VCaP (cell line): ENCODE results near the gene IL32.

ENCODE experiments used
- H3K27ac ChIP-seq: fragments of 450-650 bp; 2 replicates; pipeline ENCODE4 v1.5.1; 2017
- CTCF ChIP-seq: fragments of 450-650 bp; conservative IDR thresholded peaks from 2 replicates; pipeline ENCODE4 v1.5.1; 2017; ENCODE audit warnings: mild to moderate bottlenecking, moderate library complexity

Gene IL32

DNA sequence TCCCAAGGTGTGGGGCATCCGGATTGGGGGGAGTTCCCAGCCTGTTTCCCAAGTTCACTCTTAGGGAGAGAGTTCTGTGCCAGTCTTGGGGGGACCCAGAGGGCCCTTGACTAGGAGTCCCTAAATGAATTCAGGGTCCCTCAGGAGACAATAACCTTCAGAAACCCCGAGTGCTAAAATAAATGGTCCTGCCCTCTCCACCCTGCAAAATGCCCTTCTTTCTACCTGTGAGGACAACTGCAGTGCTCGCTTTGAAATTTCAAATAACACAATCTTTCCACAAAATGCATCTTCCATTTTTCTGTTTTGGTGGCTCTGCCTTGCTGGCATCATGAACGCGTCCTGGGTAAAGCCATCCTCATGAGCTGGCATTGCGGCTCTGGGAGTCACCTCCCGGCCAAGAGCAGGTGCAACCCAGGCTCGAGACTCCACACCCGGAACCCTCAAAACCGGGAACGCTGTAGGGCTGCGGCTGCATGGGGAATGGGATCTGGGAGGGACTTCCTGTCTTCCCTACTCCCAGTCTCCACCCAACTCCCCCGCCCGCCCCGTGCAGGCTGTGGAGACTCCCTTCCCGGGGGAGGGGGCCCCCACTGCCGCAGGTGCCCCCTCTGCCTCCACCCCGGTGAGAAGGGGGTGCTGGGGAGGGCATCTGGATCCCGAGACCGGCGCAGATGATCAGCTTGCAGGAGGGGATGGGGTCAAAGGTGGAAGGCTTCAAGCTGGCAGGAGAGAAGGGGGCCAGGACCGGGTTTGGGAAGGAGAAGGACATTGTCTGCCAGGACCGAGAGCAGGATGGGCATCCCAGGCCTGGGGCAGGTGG lies 46.8 kb downstream of the IL32 start, which contains the start of gene ZNF205:
ZNF205 (plus strand) TSS at position 529 of the 823 bp plus-strand sequence. CDS start 845 bp downstream, outside the sequence.
- peak within 1 kb of the TSS; percentile 70 for H3K27ac ChIP-seq
- TF ChIP-seq CTCF = no peak

- TF ChIP-seq CTCF = no peak
- peak overlapping the region; percentile 70 for H3K27ac ChIP-seq
Observed at GRCh38 chr16:3112881-3113574, 47.6 kb downstream of the IL32 start.

GRCh38 chr16:3113765-3114479 lies 48.5 kb downstream of the IL32 start:
- H3K27ac ChIP-seq = no peak overlapping the region; the same call in 1 of the 2 replicates
- no peak for TF ChIP-seq CTCF

- no peak overlapping the region for H3K27ac ChIP-seq
- TF ChIP-seq CTCF = no peak
Observed at GRCh38 chr16:3115003-3115402, 49.6 kb downstream of the IL32 start.

DNA sequence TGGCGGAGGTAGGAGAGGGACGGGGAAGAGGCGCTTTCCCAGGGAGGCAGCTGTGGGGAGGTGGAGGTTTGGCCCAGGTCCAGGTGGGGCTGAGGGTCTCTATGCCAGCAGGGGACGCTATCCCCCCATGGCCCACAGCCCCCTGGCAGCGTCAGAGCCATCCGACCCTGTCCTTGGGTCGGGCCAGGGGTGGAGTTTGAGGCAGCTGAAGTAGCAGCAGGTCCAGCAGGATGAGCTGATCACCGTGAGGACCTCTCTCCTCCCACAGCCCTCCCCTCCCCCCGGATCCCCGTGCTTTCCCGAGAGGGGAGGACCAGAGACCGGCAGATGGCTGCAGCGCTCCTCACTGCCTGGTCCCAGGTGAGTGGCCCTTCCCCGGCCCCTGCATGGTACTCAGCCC lies 50.1 kb downstream of the IL32 start:
- no peak overlapping the region for H3K27ac ChIP-seq
- no peak for TF ChIP-seq CTCF

DNA sequence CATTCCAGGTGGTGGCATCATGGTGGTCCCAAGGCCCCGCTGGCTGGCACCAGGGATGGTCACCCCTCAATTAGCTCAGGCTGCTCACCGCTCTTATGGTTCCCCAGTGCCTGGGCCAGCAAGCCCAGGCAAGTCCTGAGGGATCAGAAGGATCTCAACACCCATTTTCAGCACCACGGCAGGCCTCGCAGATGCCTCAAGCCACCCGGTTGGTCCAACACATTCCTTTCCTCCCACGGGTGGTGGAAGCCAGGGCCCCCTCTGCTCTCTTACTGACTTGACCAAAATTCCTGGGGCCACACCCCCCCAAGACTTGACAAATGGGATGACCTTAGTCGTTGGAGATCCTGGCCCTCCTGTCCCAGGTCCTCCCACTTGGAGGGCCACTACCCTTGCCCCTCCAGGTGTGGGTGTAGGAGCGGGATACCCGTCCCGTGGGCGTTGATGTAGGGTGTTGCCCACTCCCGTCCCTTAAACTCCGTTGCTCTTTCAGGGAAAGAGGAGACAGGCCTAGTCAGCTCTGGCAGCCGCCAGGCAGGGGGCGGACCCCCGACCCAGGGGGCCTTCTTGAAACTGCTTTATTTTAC lies 52.9 kb downstream of the IL32 start:
- H3K27ac ChIP-seq = no peak overlapping the region
- no peak for TF ChIP-seq CTCF

DNA sequence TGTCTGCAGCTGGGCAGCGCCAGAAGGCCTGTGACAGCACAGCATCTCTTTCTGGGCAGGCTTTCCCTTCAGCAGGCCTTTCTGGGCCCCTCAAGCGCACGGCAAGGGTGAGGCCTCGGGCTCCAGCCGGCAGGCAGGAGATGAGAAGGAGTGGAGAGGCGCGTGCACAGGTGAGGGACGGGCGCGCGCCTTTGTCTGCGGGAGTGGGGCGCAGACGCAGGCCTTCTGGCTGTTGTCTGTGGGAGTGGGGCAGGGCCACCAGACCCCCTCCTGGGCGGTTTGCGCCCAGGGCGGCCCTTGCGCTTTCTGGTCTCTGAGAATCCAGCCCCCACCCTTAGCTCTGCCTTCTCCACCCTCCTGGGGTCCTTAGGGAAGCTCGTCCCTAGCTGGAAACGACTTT lies 53.4 kb downstream of the IL32 start:
- no peak for TF ChIP-seq CTCF

More for the DNA sequence above, 53.4 kb downstream of the IL32 start:
- H3K27ac ChIP-seq = no peak overlapping the region
